HG03139 (cell line): ENCODE results near the gene GLUL.

Experiments used
- ATAC-seq: cut with Tn5 transposase; IDR thresholded peaks from one replicate; pipeline ENCODE4 v1.9.1; 2021; ENCODE audit not compliant: unreplicated experiment

GLUL gene

DNA sequence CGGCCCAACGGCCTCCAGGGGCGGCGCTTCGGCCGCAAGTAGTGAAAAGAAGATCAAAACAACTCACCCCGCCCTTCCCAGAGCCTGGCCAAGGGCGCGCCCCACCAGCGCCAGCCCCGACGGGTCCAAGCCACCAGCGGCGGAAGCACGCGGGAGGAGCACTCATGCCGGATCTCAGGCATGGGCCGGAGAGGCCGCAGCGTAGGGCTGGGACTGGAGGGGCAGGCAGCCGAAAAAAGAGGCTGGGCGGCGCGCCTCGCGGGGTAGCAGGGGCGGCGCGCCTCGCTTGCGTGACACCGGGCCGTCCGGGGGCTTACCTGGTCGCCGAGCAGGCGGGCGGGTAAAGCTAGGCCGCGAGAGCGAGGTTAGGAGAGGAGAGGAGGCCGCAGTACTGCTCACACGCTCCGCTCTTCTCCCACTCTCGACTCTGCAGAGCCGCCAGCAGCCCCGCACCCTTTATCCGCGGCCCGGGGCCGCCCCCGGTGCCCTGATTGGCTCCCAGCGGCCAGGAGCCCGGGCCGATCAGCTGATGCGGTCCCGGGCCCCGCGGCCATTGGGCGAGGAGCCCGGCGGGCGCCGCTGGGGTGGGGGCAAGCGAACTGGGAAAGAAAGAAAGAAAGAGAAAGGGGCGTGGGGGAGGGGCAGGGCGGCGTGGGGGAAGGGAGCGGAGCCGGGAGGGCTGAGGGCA is at the start of gene GLUL:
Gene GLUL, minus strand, starts transcription at position 429 of the 688 bp plus-strand sequence. CDS start 3,053 bp downstream, outside the sequence.
- ATAC-seq = peak; percentile 59

DNA sequence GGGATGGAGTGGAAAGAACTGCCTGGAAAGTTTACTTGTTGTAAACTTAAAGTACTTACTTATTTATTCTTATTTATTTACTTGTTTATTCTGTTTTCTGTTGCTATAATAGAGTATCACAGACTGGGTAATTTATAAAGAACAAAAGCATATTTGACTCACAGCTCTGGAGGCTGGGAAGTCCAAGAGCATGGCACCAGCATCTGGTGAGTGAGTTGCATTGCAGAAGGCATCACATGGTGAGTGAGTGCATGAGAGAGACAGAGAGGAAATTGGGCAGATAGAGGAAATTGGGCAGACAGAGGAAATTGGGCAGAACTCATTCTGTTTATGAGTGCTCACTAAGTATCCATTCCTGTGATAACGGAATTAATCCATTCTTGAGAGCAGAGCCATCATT is 46.7 kb upstream of the GLUL start:
- no peak for ATAC-seq

DNA sequence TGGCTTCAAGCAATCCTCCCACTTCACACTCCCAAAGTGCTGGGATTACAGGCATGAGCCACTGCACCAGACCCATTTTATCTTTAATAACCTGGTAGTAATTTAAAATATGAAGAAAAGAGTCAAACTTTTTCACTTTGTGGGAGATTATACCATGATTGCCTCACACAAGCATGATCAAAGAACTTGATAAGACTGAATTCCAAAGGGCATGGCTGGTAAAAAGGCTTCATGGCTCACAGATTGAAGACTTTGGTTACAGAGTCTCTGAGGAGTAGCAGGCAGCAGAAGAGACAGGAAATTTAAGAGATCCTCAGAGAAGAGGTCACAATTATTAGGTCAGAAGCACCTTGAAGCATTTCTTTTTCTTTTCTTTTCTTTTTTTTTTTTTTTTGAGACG is 42.0 kb upstream of the GLUL start:
- ATAC-seq = no peak

GRCh38 chr1:182431278-182431677 is 39.7 kb upstream of the GLUL start:
- ATAC-seq = no peak

DNA sequence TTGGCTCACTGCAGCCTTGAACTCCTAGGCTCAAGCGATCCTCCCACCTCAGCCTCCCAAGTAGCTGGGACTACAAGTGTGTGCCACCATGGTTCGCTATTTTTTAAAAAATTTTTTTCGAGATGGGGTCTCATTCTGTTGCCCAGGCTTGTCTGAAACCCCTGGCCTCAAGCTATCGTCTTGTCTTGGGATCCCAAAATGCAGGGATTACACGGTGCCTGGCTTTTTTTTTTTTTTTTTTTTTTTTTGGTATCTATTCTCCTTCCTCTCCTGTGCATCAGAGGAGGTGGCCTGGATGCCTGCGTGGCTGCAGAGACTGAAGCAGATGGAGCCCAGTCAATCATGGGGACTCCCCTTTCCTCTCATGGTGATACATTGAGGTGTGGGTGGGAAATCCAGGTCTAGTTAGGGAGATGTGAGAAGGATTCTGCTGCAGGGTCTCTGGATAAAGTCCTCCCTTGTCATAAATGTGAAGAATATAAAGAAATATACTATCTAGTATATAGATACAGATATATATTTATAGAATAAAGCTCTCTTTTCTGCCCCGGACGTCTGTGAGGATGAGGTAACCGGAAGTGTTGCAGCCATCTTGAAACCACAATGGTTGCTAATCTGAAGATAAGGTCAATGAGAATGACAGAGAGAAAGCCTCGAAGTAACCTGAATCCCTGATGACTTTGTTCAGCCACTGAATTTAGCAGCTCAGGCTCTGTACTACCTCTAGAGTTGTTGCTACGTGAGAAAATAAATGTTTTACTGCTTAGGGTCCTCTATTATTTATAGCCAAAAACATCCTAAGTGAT is 38.9 kb upstream of the GLUL start:
- ATAC-seq = peak; percentile 41

DNA sequence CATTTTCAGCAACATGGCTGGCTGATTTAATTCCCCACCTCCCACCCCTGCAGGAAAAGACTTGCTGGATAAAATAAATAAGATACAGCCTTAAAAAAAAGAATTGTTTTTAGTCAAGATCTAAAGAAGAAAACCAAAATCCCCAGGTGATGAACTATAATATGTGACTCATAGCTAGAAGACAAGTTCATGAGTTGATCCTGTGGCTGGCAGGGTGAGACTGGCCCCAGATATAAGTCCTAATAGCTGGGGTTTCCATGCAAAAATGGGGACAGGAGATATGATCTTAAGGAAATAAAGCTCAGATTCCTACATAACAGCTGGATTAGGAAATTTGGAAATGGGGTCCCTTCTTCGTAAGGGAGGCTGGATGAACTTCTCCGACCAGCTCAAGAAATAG is 36.5 kb upstream of the GLUL start:
- ATAC-seq = no peak

DNA sequence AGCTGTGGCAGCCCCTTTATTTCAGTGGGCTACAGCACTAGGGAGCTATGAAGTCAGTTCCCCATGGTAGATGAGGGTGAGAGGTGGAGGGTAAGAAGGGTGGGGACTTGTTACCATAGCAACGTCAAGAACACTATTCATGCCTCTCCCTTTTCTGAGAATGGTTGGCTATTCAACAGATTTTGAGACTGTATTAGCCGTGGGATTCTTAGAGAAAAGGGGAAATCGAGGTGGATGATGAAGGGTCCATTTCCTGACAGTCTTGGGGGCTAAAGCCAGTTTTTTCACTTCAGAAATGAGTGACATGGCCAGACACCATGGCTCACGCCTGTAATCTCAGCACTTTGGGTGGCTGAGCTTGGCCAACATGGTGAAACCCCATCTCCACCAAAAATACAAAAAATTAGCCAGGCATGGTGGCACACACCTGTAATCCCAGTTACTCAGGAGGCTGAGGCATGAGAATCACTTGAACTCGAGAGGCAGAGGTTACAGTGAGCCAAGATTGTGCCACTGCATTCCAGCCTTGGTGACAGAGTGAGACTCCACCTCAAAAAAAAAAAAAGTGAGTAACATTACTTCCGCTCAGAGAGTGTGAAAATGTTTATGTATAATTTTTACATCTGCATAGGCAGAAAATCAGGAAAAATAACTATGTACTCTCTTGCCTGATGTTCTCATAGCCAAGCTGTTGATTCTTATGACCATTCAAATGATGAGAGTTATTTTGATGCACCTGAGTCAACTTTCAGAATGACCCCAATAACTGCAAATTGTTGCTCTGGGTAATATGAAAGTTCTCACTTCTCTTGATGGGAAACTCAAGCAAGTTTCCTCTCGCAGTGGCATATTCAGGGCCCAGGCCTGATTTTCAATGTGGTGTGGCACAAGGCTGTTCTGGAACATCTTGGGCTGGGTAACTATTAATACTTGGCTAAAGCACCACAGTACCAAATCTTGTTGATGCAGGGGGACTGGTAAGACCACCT is 35.1 kb upstream of the GLUL start:
- ATAC-seq = peak; percentile 55

- ATAC-seq = no peak
These were observed 24.2 kb upstream of the GLUL start for GRCh38 chr1:182415789-182416188.

DNA sequence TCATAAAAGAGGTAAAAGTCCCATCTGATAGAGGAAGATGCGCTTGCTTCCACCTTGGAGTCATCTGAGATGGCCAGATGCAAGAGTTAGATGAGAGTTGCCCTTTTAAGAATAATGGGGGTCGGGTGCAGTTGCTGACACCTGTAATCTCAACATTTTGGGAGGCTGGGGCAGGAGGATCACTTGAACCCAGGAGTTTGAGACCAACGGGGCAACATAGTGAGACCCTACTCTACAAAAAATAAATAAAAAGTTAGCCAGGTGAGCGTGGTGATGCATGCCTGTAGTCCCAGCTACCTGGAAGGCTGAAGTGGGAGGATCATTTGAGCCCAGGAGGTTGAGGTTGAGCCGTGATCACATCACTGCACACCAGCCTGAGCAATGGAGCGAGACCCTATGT is 22.4 kb upstream of the GLUL start:
- no peak for ATAC-seq

GRCh38 chr1:182413486-182413885 is 21.9 kb upstream of the GLUL start:
- no peak for ATAC-seq

- no peak for ATAC-seq
These were observed 19.2 kb upstream of the GLUL start for GRCh38 chr1:182410620-182411273.

DNA sequence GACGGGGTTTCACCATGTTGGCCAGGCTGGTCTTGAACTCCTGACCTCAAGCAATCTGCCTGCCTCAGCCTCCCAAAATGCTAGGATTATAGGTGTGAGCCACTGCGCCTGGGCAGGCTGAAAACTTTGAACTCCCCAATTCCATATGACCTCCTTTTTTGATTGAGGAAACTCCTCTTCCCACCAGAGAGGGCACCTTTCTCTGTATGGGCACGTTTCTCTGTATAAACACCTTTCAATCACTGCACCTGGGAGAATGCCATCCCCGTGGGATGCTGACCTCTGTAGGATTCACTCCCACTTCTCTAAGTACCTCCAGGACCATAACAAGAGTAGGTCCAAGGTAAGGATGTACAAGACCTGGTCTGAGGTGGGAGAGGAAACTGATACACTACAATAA is 18.5 kb upstream of the GLUL start:
- ATAC-seq = no peak

GRCh38 chr1:182408435-182409075 is 17.0 kb upstream of the GLUL start:
- no peak for ATAC-seq

DNA sequence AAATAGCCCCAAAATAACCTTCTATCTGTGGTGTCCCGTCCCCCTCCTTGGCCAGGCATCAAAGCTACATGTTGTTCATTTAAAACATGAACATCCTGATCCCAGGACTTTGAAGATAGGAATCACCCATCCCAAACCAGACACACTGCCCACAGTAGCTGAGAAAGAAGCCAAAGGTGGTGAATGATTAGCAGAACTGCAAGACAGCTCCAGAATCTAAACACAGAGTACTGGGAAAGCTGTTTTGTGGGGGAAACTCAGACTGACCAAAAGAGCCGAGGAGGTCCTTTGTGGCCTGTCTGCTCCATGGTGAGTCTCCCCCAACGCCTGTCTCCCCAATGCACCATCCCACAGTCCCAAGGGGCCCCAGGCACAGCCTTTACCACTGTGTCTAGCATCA is 16.1 kb upstream of the GLUL start:
- ATAC-seq = no peak

DNA sequence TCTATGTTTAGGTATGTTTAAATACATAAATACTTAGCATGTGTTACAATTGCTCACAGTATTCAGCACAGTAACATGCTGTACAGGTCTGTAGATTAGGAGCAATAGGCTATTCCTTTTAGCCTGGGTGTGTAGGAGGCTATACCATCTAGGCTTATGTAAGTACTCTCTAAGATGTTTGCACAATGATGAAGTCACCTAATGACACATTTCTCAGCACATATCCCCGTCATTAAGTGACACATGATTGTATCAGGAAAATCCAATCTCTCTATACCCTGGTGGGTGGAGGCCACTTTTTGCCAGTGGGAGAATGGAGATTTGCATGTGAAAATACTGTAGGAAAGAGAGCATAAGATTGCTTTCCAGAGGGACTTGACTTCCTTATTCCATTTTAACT is 14.4 kb upstream of the GLUL start:
- ATAC-seq = no peak

DNA sequence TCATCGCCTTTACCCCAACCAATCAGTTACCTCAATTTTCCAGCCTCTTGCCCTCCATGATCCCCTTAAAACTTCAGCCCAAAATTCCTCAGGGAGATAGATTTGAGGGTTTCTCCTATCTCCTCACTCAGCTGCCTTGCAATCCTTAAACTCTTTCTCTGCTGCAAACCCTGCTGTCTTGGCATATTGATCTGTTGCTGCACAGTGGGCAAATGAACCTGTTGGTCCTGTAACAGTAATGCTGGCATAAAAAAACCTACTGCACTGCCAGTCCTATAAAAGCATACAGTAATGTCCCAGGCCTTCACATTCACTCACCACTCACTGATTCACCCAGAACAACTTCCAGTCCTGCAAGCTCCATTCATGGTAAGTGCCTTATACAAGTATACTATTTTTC is 14.0 kb upstream of the GLUL start:
- no peak for ATAC-seq

- ATAC-seq = no peak
These were observed 13.2 kb upstream of the GLUL start for GRCh38 chr1:182404781-182405180.

GRCh38 chr1:182400567-182400966 is 9.0 kb upstream of the GLUL start, which contains the start of gene TEDDM1:
Gene TEDDM1, minus strand, starts transcription at chr1:182400667. Its CDS starts 182 bp downstream, at chr1:182400485.
- no peak for ATAC-seq

GRCh38 chr1:182397653-182398393 is 6.2 kb upstream of the GLUL start:
- no peak for ATAC-seq
